Neuronal stem cell (in vitro differentiated cells): ENCODE data around the gene PARD3.
"Not testable (repeated sequence)": the region's sequence is repeated elsewhere in the genome, so short reads cannot be mapped to it uniquely, and the experiment has no call there.

Experiments
- DNase-seq: peaks from one replicate; pipeline ENCODE4 v3.0.0-alpha.2; 2013; ENCODE audit warnings: low spot score
- H2AFZ ChIP-seq: one replicate; pipeline ENCODE4 v1.6.1; 2013; ENCODE audit warnings: mild to moderate bottlenecking, low read length, inconsistent platforms
- H2AK5ac ChIP-seq: 2 replicates; pipeline ENCODE4 v1.6.1; 2013; ENCODE audit warnings: low read depth, mild to moderate bottlenecking, inconsistent platforms, low read length, moderate library complexity, mixed read lengths
- H2BK120ac ChIP-seq: 2 replicates; pipeline ENCODE4 v1.6.1; 2013; ENCODE audit warnings: low read depth, mild to moderate bottlenecking, inconsistent platforms, low read length, moderate library complexity, mixed read lengths
- H2BK12ac ChIP-seq: one replicate; pipeline ENCODE4 v1.6.1; 2013; ENCODE audit warnings: low read length, inconsistent platforms
- H2BK15ac ChIP-seq: 2 replicates; pipeline ENCODE4 v1.6.1; 2013; ENCODE audit warnings: mild to moderate bottlenecking, low read length, inconsistent platforms, mixed read lengths
- H2BK5ac ChIP-seq: one replicate; pipeline ENCODE4 v1.6.1; 2013; ENCODE audit warnings: inconsistent platforms, mild to moderate bottlenecking, low read length, moderate library complexity
- H3K14ac ChIP-seq: one replicate; pipeline ENCODE4 v1.6.1; 2013; ENCODE audit warnings: low read length, inconsistent platforms
- H3K18ac ChIP-seq: 2 replicates; pipeline ENCODE4 v1.6.1; 2013; ENCODE audit warnings: low read length, inconsistent platforms
- H3K23ac ChIP-seq: 2 replicates; pipeline ENCODE4 v1.6.1; 2013; ENCODE audit warnings: low read depth, mild to moderate bottlenecking, mixed read lengths, low read length, inconsistent platforms; ENCODE audit not compliant: poor library complexity
- H3K27ac ChIP-seq: replicated peaks from 3 replicates; pipeline ENCODE4 v1.5.1; 2013; ENCODE audit warnings: low read length, inconsistent platforms
- H3K27me3 ChIP-seq, 3 experiments: 2 replicates each; pipeline ENCODE4 v1.6.1; 2013; ENCODE audit warnings: low read length in 3 of 3, mild to moderate bottlenecking in 2 of 3, inconsistent platforms in 1 of 3, low read depth in 1 of 3, mixed read lengths in 1 of 3, moderate library complexity in 1 of 3; ENCODE audit not compliant: control insufficient read depth in 3 of 3, insufficient read depth in 3 of 3
- H3K36me3 ChIP-seq, 2 donors: replicated peaks in 1 of 2; 2 replicates each; pipeline ENCODE4 v1.6.1; 2013; ENCODE audit warnings: low read length in 2 of 2; ENCODE audit not compliant: control insufficient read depth in 2 of 2, insufficient read depth in 2 of 2
- H3K4ac ChIP-seq: 2 replicates; pipeline ENCODE4 v1.6.1; 2013; ENCODE audit warnings: inconsistent platforms, mild to moderate bottlenecking, low read length, moderate library complexity
- H3K4me1 ChIP-seq, 2 donors: 1 replicate in 1 of 2; 2 replicates in 1 of 2; pipeline ENCODE4 v1.6.1; 2013; ENCODE audit warnings: low read length in 2 of 2, low read depth in 1 of 2; ENCODE audit not compliant: control insufficient read depth in 2 of 2, insufficient read depth in 1 of 2
- H3K4me2 ChIP-seq: one replicate; pipeline ENCODE4 v1.6.1; 2013; ENCODE audit warnings: mild to moderate bottlenecking, low read length, inconsistent platforms; ENCODE audit not compliant: insufficient read depth, poor library complexity, severe bottlenecking
- H3K4me3 ChIP-seq, 2 donors: 2 replicates each; pipeline ENCODE4 v1.5.1; 2013; ENCODE audit warnings: low read length in 2 of 2, mild to moderate bottlenecking in 2 of 2, inconsistent platforms in 1 of 2, moderate library complexity in 1 of 2
- H3K79me1 ChIP-seq: one replicate; pipeline ENCODE4 v1.6.1; 2013; ENCODE audit warnings: low read depth, mild to moderate bottlenecking, inconsistent platforms, low read length, moderate library complexity
- H3K9ac ChIP-seq: one replicate; pipeline ENCODE4 v1.6.1; 2013; ENCODE audit warnings: mild to moderate bottlenecking, low read depth, low read length, inconsistent platforms; ENCODE audit not compliant: poor library complexity
- H3K9me3 ChIP-seq, 2 donors: replicated peaks in 1 of 2; 2 replicates each; pipeline versions ENCODE3 to v1.6.1; 2013; ENCODE audit warnings: low read length in 2 of 2, mild to moderate bottlenecking in 2 of 2, inconsistent platforms in 1 of 2, low read depth in 1 of 2, mixed read lengths in 1 of 2, moderate library complexity in 1 of 2; ENCODE audit not compliant: control insufficient read depth in 2 of 2, insufficient read depth in 1 of 2
- H4K8ac ChIP-seq: one replicate; pipeline ENCODE4 v1.6.1; 2013; ENCODE audit warnings: low read depth, mild to moderate bottlenecking, inconsistent platforms, low read length, moderate library complexity
- H4K91ac ChIP-seq: one replicate; pipeline ENCODE4 v1.6.1; 2013; ENCODE audit warnings: low read length, low read depth, mild to moderate bottlenecking, inconsistent platforms; ENCODE audit not compliant: poor library complexity
- WGBS, 2 donors: extraction: QIAGEN DNeasy Blood & Tissue Kit; methylation state at CpG; one replicate each; pipeline ENCODE4 v1.1.7; 2013; ENCODE audit warnings: missing lambda C conversion rate in 2 of 2, mixed read lengths in 1 of 2; ENCODE audit not compliant: insufficient read length in 2 of 2, insufficient replicate concordance in 1 of 2; ENCODE audit errors: extremely low coverage in 2 of 2; 5-methylcytosine and 5-hydroxymethylcytosine counted together

Gene PARD3

GRCh38 chr10:34707656-34708055, 107.4 kb downstream of the PARD3 start:
- peaks cover 3 to 5% of the 10 kb centered on the region in 2 donors for H3K4me1 ChIP-seq
- H3K36me3 ChIP-seq: no peaks in the 10 kb centered on the region
- no peak overlapping the region for H3K14ac ChIP-seq
- no peaks in the 10 kb centered on the region for H3K9me3 ChIP-seq
- H2AFZ ChIP-seq: no peak overlapping the region
- H3K23ac ChIP-seq: no peak overlapping the region
- no peaks in the 10 kb centered on the region for H3K79me1 ChIP-seq
- DNase-seq: no peak
- H2BK12ac ChIP-seq: no peak overlapping the region
- no peak overlapping the region for H2BK120ac ChIP-seq
- H3K4me3 ChIP-seq: no peak overlapping the region
- H4K8ac ChIP-seq: no peak overlapping the region
- H3K4me2 ChIP-seq: no peak overlapping the region
- WGBS, 2 donors: no CpG with 5 or more reads among the region's 1 CpG
- no peak overlapping the region for H2BK5ac ChIP-seq
- no peak overlapping the region for H2AK5ac ChIP-seq
- no peak overlapping the region for H4K91ac ChIP-seq
- no peak overlapping the region for H3K9ac ChIP-seq
- H3K18ac ChIP-seq: no peak overlapping the region
- no peak overlapping the region for H3K4ac ChIP-seq
- H3K27me3 ChIP-seq: no peaks in the 10 kb centered on the region
- no peak overlapping the region for H3K27ac ChIP-seq
- no peak overlapping the region for H2BK15ac ChIP-seq

GRCh38 chr10:34706992-34707391, 108.1 kb downstream of the PARD3 start:
- not testable (repeated sequence) for H2BK12ac ChIP-seq, H2AK5ac ChIP-seq, H3K4ac ChIP-seq, H3K23ac ChIP-seq, H3K27me3 ChIP-seq, H3K4me2 ChIP-seq, H3K4me3 ChIP-seq, H3K27ac ChIP-seq, H3K79me1 ChIP-seq, H2AFZ ChIP-seq, H3K4me1 ChIP-seq, H2BK15ac ChIP-seq, H3K14ac ChIP-seq, H3K9ac ChIP-seq, H4K91ac ChIP-seq, H2BK5ac ChIP-seq, H4K8ac ChIP-seq, H3K18ac ChIP-seq, DNase-seq, H3K9me3 ChIP-seq, H3K36me3 ChIP-seq, H2BK120ac ChIP-seq
- WGBS, 2 donors: no CpG with 5 or more reads among the region's 4 CpGs

GRCh38 chr10:34706147-34706546, 108.9 kb downstream of the PARD3 start:
- H3K14ac ChIP-seq: no peak overlapping the region
- no peak overlapping the region for H3K18ac ChIP-seq
- H3K4me1 ChIP-seq: peaks cover 2 to 8% of the 10 kb centered on the region in 2 donors
- no peak overlapping the region for H3K4ac ChIP-seq
- no peak overlapping the region for H2AFZ ChIP-seq
- H3K4me2 ChIP-seq: no peak overlapping the region
- H4K91ac ChIP-seq: no peak overlapping the region
- H2BK15ac ChIP-seq: no peak overlapping the region
- no peaks in the 10 kb centered on the region for H3K79me1 ChIP-seq
- H3K27ac ChIP-seq: no peak overlapping the region
- H3K9me3 ChIP-seq: no peaks in the 10 kb centered on the region
- H3K4me3 ChIP-seq: no peak overlapping the region
- H2BK120ac ChIP-seq: no peak overlapping the region
- no peak overlapping the region for H2BK5ac ChIP-seq
- H2BK12ac ChIP-seq: no peak overlapping the region
- no peak overlapping the region for H4K8ac ChIP-seq
- no CpG with 5 or more reads among the region's 3 CpGs for WGBS, 2 donors
- H3K23ac ChIP-seq: no peak overlapping the region
- no peaks in the 10 kb centered on the region for H3K36me3 ChIP-seq
- no peak for DNase-seq
- H3K9ac ChIP-seq: no peak overlapping the region
- no peak overlapping the region for H2AK5ac ChIP-seq
- no peaks in the 10 kb centered on the region for H3K27me3 ChIP-seq

- H2BK12ac ChIP-seq: no peak overlapping the region
- no peaks in the 10 kb centered on the region for H3K79me1 ChIP-seq
- H3K14ac ChIP-seq: no peak overlapping the region
- no peak overlapping the region for H3K4me3 ChIP-seq
- no peak overlapping the region for H3K27ac ChIP-seq
- no peak overlapping the region for H2BK5ac ChIP-seq
- no peak overlapping the region for H3K18ac ChIP-seq
- no peaks in the 10 kb centered on the region for H3K9me3 ChIP-seq
- H3K4me1 ChIP-seq: peaks cover 4 to 8% of the 10 kb centered on the region in 2 donors
- no peaks in the 10 kb centered on the region for H3K27me3 ChIP-seq
- no peak overlapping the region for H2BK120ac ChIP-seq
- H3K23ac ChIP-seq: no peak overlapping the region
- no peak overlapping the region for H3K4ac ChIP-seq
- no peak overlapping the region for H3K4me2 ChIP-seq
- no peak overlapping the region for H3K9ac ChIP-seq
- no peak overlapping the region for H2AFZ ChIP-seq
- H4K8ac ChIP-seq: no peak overlapping the region
- no peak for DNase-seq
- peak overlapping the region; percentile 24 for H4K91ac ChIP-seq
- H2AK5ac ChIP-seq: no peak overlapping the region
- H3K36me3 ChIP-seq: no peaks in the 10 kb centered on the region
- no peak overlapping the region for H2BK15ac ChIP-seq
- WGBS, 2 donors: no CpG with 5 or more reads among the region's 1 CpG
Measured at GRCh38 chr10:34705563-34705962, 109.5 kb downstream of the PARD3 start.
